ENCODE data around the gene HOXD8. TPM values are rescaled to one million over a fixed set of nuclear protein-coding genes. Genes with fewer than 3 reads are reported as not detected.

HOXD8 gene
- total RNA-seq, 3 donors from 2014 or later: 10.5 to 36.1 (median 13.8) TPM

DNA sequence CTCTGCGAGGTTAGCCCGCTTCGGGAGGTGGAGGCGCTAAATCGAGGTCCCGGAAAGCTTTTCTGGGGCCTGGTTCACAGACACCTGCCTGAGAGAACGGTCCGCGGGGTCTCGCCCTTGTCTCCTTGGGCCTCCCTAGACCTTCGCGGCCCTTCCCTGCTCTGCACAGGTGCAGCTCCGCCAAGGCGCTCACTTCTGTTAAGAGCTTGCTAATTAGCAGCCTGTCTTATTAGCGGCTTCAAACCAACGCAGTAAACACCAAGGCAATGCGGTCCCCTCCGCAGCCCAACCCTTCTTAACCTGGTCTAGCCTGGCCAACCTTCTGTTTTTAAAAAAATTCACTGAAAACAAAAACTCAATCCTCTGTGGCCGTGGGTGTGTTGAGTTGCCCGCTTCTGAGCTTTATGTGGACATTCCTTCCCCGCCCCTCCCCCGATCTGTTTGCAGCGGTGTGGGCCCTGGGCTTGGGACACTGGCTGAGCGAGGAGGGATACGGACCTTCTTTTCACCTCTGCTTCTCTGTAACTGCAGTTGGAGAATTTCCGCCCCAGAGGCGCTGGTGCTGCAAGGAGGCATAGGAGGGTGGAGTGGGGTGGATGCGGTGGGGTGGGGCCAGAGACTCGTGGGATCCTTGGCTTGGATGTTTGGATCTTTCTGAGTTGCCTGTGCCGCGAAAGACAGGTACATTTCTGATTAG lies 18.4 kb downstream of the HOXD8 start:
- Histone ChIP-seq H3K27me3 (peaks cover 4 to 90% of the 10 kb centered on the region in 2 donors), H3K9me3 (no peaks in the 10 kb centered on the region), H3K27ac (no peak overlapping the region), H3K36me3 (no peaks in the 10 kb centered on the region), H3K4me3 (no peak overlapping the region), H3K4me1 (no peaks in the 10 kb centered on the region)
- no peak for DNase-seq (ENCODE audit: low spot score in 2 of 2)
- TF ChIP-seq POLR2A (IDR thresholded peaks at IDR 0.05) (no peak), POLR2AphosphoS5 (IDR thresholded peaks at IDR 0.05) (no peak)
- TF ChIP-seq, protein P1, sequence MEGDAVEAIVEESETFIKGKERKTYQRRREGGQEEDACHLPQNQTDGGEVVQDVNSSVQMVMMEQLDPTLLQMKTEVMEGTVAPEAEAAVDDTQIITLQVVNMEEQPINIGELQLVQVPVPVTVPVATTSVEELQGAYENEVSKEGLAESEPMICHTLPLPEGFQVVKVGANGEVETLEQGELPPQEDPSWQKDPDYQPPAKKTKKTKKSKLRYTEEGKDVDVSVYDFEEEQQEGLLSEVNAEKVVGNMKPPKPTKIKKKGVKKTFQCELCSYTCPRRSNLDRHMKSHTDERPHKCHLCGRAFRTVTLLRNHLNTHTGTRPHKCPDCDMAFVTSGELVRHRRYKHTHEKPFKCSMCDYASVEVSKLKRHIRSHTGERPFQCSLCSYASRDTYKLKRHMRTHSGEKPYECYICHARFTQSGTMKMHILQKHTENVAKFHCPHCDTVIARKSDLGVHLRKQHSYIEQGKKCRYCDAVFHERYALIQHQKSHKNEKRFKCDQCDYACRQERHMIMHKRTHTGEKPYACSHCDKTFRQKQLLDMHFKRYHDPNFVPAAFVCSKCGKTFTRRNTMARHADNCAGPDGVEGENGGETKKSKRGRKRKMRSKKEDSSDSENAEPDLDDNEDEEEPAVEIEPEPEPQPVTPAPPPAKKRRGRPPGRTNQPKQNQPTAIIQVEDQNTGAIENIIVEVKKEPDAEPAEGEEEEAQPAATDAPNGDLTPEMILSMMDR (IDR thresholded peaks at IDR 0.05): no peak
- intact Hi-C loops (cut with DNase I; ENCODE audit: low total_unique reads): no loop called here

DNA sequence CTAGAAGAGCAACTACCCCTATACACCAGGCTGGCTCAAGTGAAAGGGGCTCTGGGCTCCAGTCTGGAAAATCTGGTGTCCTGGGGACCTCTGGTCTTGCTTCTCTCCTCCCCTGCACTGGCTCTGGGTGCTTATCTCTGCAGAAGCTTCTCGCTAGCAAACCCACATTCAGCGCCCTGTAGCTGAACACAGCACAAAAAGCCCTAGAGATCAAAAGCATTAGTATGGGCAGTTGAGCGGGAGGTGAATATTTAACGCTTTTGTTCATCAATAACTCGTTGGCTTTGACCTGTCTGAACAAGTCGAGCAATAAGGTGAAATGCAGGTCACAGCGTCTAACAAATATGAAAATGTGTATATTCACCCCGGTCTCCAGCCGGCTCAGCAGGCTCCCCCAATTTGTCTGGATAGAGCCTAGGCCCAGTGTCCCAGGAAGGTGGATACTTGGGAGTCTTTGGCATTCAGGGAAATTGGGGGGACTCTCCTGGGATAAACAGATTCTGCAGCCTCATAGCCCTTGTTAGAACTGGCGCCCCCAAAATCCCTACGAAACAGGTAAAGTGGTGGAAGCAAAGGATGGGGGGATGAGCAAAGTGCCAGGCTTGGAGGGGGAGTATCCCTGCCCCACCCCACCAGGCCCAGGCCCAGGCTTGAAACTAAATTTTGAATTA lies 19.4 kb downstream of the HOXD8 start:
- Histone ChIP-seq H3K4me1 (no peaks in the 10 kb centered on the region), H3K4me3 (no peak overlapping the region), H3K27ac (no peak overlapping the region), H3K27me3 (peaks cover 4 to 86% of the 10 kb centered on the region in 2 donors), H3K9me3 (no peaks in the 10 kb centered on the region), H3K36me3 (no peaks in the 10 kb centered on the region)
- intact Hi-C loops (cut with DNase I; ENCODE audit: low total_unique reads): no loop called here
- no peak for DNase-seq (ENCODE audit: low spot score in 2 of 2)
- TF ChIP-seq, protein P1 (IDR thresholded peaks at IDR 0.05): no peak
- TF ChIP-seq POLR2AphosphoS5 (IDR thresholded peaks at IDR 0.05) (no peak), POLR2A (IDR thresholded peaks at IDR 0.05) (no peak)

DNA sequence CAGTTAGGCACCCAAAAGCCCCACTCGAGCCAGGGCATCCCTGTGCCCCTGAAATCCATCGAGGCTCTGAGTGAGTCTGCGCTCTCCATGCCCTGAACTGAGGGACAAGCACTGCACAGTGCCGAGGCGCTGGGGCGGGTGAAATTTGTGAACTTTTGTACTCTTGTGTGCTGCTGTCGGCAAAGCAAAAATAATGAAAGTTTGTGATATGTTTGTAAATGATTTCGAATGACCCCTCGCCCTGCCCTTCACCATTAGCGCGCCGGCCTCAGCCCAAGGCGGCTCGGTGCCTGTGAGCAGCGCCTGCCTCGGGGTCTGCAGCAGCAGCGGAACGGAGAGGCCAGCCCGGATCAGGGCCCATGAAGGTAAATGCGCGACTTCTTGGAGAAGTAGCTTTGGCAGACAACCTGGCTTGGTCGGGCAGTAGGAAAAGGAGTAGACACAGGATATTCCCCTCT lies 20.0 kb downstream of the HOXD8 start:
- no peak overlapping the region for H3K27ac ChIP-seq
- H3K27me3 ChIP-seq: peaks cover 4 to 85% of the 10 kb centered on the region in 2 donors
- intact Hi-C loops (cut with DNase I; ENCODE audit: low total_unique reads): no loop called here

DNA sequence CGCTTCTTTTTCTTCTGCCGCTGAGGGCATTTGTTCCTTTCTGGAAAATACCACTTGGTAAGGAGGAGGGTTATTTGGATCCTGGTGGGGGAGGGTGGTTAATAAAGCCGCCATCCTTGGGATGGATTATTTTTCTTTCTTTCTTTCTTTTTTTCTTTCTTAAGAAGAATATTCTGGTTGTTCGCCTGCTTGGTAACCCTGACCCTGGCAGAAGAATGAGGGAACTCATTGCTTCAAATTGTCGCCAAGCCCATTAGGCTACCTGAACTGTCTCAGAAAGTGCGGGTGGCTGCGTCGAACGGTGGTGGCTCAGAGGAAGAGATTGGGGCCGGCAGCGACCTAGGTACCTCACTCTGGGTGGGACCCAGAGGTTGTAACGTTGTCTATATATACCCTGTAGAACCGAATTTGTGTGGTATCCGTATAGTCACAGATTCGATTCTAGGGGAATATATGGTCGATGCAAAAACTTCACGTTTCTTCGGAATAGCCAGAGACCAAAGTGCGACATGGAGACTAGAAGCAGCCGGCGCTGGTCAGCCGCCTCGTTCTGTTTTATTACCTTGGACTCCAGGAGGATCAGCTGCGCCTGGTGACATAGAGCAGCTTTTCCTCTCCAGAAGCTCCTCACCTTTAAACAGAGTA lies 20.6 kb downstream of the HOXD8 start:
- intact Hi-C loops (cut with DNase I; ENCODE audit: low total_unique reads): loop anchor here (10.0 kb wide), 1 partner anchor 395 kb away; no protein-coding TSS in a partner anchor
- no peaks in the 10 kb centered on the region for H3K9me3 ChIP-seq

More for the DNA sequence above, 20.0 kb downstream of the HOXD8 start:
- DNase-seq (ENCODE audit: low spot score in 2 of 2): no peak
- TF ChIP-seq POLR2AphosphoS5 (IDR thresholded peaks at IDR 0.05) (no peak), POLR2A (IDR thresholded peaks at IDR 0.05) (no peak)
- TF ChIP-seq, protein P1 (IDR thresholded peaks at IDR 0.05): no peak
- no peak overlapping the region for H3K4me3 ChIP-seq
- H3K9me3 ChIP-seq: no peaks in the 10 kb centered on the region
- no peaks in the 10 kb centered on the region for H3K4me1 ChIP-seq
- H3K36me3 ChIP-seq: no peaks in the 10 kb centered on the region

More for the DNA sequence above, 20.6 kb downstream of the HOXD8 start:
- Histone ChIP-seq H3K4me3 (no peak overlapping the region), H3K27ac (no peak overlapping the region), H3K4me1 (no peaks in the 10 kb centered on the region), H3K36me3 (no peaks in the 10 kb centered on the region), H3K27me3 (peaks cover 4 to 83% of the 10 kb centered on the region in 2 donors)
- TF ChIP-seq, protein P1 (IDR thresholded peaks at IDR 0.05): no peak
- TF ChIP-seq POLR2A (IDR thresholded peaks at IDR 0.05): no peak
- no peak for TF ChIP-seq POLR2AphosphoS5 (IDR thresholded peaks at IDR 0.05)
- no peak for DNase-seq (ENCODE audit: low spot score in 2 of 2)
